Esophagus (tissue), 2 donors: ENCODE measurements around the gene BCAS3. TPM values are rescaled to one million over a fixed set of nuclear protein-coding genes. Genes with fewer than 3 reads are reported as not detected.

ENCODE experiments used
- H3K27ac ChIP-seq, 2 donors: one replicate each; pipeline ENCODE4 v1.5.1; 2013; ENCODE audit warnings: low read depth in 2 of 2, mild to moderate bottlenecking in 2 of 2, inconsistent platforms in 1 of 2, low read length in 1 of 2, moderate library complexity in 1 of 2
- H3K27me3 ChIP-seq, 2 donors: one replicate each; pipeline ENCODE4 v1.6.1; 2013; ENCODE audit warnings: low read length in 2 of 2, control low read depth in 1 of 2, mild to moderate bottlenecking in 1 of 2; ENCODE audit not compliant: insufficient read depth in 2 of 2, control insufficient read depth in 1 of 2
- H3K36me3 ChIP-seq, 2 donors: one replicate each; pipeline ENCODE4 v1.6.1; 2013; ENCODE audit warnings: low read length in 1 of 2; ENCODE audit not compliant: control insufficient read depth in 2 of 2, insufficient read depth in 2 of 2
- H3K4me1 ChIP-seq, 2 donors: one replicate each; pipeline ENCODE4 v1.6.1; 2013; ENCODE audit warnings: low read length in 1 of 2; ENCODE audit not compliant: control insufficient read depth in 2 of 2, insufficient read depth in 2 of 2
- H3K4me3 ChIP-seq, 2 donors: one replicate each; pipeline ENCODE4 v1.5.1; 2013; ENCODE audit warnings: low read length in 2 of 2, mild to moderate bottlenecking in 2 of 2, low read depth in 1 of 2, moderate library complexity in 1 of 2
- H3K9me3 ChIP-seq, 2 donors: one replicate each; pipeline ENCODE4 v1.6.1; 2013; ENCODE audit warnings: mild to moderate bottlenecking in 2 of 2, low read depth in 1 of 2, low read length in 1 of 2, moderate library complexity in 1 of 2; ENCODE audit not compliant: control insufficient read depth in 2 of 2, insufficient read depth in 1 of 2
- WGBS, 2 donors: extraction: QIAGEN DNeasy Blood & Tissue Kit; methylation state at CpG; one replicate each; pipeline ENCODE4 v1.1.7; 2013; 5-methylcytosine and 5-hydroxymethylcytosine counted together
- polyA plus RNA-seq, 2 donors: library from polyadenylated mRNA; stranded (reverse); fragments of 200-250 nt; gene quantifications; one replicate each; pipeline ENCODE4 v1.2.3, GENCODE V29; 2013
- donor health status: healthy with polysubstance abuse.
- donor health status: Bipolar disorder and iron deficiency.

Gene BCAS3
- polyA plus RNA-seq, 2 donors: 4.7 to 6.6 TPM

DNA sequence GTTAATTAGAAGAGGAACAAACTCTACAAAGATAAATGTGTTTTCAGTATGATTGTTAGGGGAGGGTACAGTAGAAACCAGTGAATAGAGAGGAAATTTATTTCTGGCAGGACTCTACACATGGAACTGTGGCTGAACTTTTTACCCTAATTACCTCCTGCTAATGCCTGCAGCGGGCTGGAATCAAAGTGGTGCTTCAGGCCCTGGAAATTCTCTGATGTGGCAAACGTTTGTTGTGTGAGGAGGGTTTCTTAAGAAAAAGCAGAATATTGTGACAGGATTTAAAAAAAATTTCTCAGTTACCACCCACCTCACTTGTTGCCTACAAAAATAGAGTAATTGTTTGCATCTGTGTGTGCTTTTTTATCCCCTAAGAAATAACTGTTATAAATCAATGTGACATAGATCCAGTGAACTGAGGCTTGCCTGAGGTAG is 154.5 kb downstream of the BCAS3 start:
- H3K27ac ChIP-seq: no peak overlapping the region
- no peaks in the 10 kb centered on the region for H3K4me1 ChIP-seq
- H3K4me3 ChIP-seq: no peak overlapping the region
- WGBS, 2 donors: 22 to 40% methylated on average over 2 of the region's 2 CpGs
- H3K9me3 ChIP-seq: no peaks in the 10 kb centered on the region
- H3K36me3 ChIP-seq: no peaks in the 10 kb centered on the region
- H3K27me3 ChIP-seq: no peaks in the 10 kb centered on the region

DNA sequence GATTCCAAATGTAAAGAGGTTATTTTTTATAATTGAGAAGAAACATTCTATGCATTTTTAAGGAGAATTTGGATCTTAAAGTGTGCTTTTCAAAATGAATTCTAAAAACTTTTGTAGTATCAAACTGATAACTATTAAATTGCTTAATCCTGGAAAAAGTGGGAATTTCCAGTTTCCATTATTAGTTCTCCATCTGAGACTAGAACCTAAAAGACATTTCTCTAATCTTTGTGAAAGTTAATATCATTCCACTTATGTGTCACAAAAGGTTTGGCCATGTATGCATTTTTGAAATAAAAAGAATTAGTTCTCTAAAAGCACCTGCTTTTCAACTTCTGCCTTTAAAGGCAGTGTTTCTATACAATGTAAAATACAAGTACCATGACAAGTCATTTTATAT is 155.0 kb downstream of the BCAS3 start:
- no peak overlapping the region for H3K27ac ChIP-seq
- no peaks in the 10 kb centered on the region for H3K9me3 ChIP-seq
- H3K27me3 ChIP-seq: no peaks in the 10 kb centered on the region
- no peaks in the 10 kb centered on the region for H3K36me3 ChIP-seq
- H3K4me1 ChIP-seq: no peaks in the 10 kb centered on the region
- H3K4me3 ChIP-seq: no peak overlapping the region

DNA sequence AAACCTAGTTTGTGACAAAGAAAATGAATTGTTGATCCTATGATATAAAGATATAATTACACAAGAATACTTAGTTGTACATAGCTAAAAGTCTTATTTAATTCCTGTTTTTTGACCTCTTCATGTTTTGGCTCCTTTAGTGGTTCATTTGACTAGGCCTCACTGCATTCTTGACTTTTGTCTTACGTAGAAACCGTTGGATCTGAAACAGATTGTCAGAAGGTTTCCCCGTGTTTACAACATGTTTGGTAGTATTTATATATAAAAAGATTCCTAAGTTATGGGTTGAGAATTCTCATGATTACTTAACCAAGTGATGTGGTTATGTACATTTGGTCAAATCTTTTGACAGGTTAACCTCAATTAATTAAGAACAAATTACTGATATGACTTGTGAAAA is 162.8 kb downstream of the BCAS3 start:
- Histone ChIP-seq H3K4me3 (no peak overlapping the region), H3K36me3 (no peaks in the 10 kb centered on the region), H3K27me3 (no peaks in the 10 kb centered on the region), H3K9me3 (no peaks in the 10 kb centered on the region), H3K4me1 (no peaks in the 10 kb centered on the region), H3K27ac (no peak overlapping the region)
- 79 to 87% methylated on average over 3 of the region's 3 CpGs for WGBS, 2 donors

- H3K27me3 ChIP-seq: no peaks in the 10 kb centered on the region
- 79 to 84% methylated on average over 6 of the region's 6 CpGs for WGBS, 2 donors
- no peaks in the 10 kb centered on the region for H3K36me3 ChIP-seq
- H3K9me3 ChIP-seq: no peaks in the 10 kb centered on the region
- no peak overlapping the region for H3K27ac ChIP-seq
- no peak overlapping the region for H3K4me3 ChIP-seq
- no peaks in the 10 kb centered on the region for H3K4me1 ChIP-seq
These were observed 167.4 kb downstream of the BCAS3 start for GRCh38 chr17:60845012-60845411.

DNA sequence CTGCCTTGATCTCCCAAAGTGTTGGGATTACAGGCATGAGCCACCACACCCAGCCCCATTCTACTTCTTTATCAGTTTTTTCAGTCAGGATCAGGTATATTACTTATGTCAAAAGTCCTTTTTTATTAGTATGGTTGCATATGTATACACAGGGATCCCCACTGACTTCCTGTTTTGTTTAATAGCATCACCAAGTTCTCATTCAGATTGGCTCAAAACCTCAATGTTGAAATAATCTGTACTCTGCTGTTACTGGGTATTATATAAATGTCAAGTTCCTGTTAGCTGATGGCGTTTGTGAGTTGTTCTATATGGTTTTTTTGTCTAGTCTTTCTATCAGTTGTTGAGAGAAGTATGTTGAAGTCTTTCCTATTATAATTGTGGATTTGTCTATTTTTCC is 168.5 kb downstream of the BCAS3 start:
- Histone ChIP-seq H3K36me3 (no peaks in the 10 kb centered on the region), H3K4me3 (no peak overlapping the region), H3K9me3 (no peaks in the 10 kb centered on the region), H3K4me1 (no peaks in the 10 kb centered on the region), H3K27me3 (no peaks in the 10 kb centered on the region), H3K27ac (no peak overlapping the region)
- WGBS, 2 donors: 83 to 97% methylated on average over 1 of the region's 1 CpG

GRCh38 chr17:60851181-60851580 is 173.5 kb downstream of the BCAS3 start:
- no peaks in the 10 kb centered on the region for H3K4me1 ChIP-seq
- no peaks in the 10 kb centered on the region for H3K36me3 ChIP-seq
- no peak overlapping the region for H3K27ac ChIP-seq
- no peaks in the 10 kb centered on the region for H3K9me3 ChIP-seq
- 60 to 72% methylated on average over 17 of the region's 17 CpGs for WGBS, 2 donors
- H3K27me3 ChIP-seq: no peaks in the 10 kb centered on the region
- no peak overlapping the region for H3K4me3 ChIP-seq

GRCh38 chr17:60857556-60858080 is 180.0 kb downstream of the BCAS3 start:
- no peaks in the 10 kb centered on the region for H3K9me3 ChIP-seq
- no peaks in the 10 kb centered on the region for H3K4me1 ChIP-seq
- H3K4me3 ChIP-seq: no peak overlapping the region
- WGBS, 2 donors: 77 to 86% methylated on average over 6 of the region's 6 CpGs
- H3K36me3 ChIP-seq: no peaks in the 10 kb centered on the region
- H3K27me3 ChIP-seq: no peaks in the 10 kb centered on the region
- no peak overlapping the region for H3K27ac ChIP-seq

DNA sequence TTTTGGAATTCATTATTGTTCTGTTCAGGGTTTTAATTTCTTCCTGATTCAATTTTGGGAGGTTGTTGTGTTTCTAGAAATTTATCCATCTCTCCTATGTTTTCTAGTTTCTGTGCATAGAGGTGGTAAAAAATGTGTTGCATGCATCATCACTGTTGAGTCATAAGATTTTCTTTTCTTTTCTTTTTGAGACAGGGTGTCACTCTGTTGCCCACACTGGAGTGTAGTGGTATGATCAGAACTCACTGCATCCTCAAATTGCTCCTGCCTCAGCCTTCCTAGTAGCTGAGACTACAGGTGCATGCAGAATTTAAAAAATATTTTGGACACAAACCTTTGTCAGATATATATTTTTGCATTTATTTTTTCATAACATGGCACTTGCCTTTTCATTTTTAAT is 184.8 kb downstream of the BCAS3 start:
- Histone ChIP-seq H3K27ac (no peak overlapping the region), H3K4me3 (no peak overlapping the region), H3K36me3 (no peaks in the 10 kb centered on the region), H3K27me3 (no peaks in the 10 kb centered on the region), H3K9me3 (no peaks in the 10 kb centered on the region), H3K4me1 (no peaks in the 10 kb centered on the region)

DNA sequence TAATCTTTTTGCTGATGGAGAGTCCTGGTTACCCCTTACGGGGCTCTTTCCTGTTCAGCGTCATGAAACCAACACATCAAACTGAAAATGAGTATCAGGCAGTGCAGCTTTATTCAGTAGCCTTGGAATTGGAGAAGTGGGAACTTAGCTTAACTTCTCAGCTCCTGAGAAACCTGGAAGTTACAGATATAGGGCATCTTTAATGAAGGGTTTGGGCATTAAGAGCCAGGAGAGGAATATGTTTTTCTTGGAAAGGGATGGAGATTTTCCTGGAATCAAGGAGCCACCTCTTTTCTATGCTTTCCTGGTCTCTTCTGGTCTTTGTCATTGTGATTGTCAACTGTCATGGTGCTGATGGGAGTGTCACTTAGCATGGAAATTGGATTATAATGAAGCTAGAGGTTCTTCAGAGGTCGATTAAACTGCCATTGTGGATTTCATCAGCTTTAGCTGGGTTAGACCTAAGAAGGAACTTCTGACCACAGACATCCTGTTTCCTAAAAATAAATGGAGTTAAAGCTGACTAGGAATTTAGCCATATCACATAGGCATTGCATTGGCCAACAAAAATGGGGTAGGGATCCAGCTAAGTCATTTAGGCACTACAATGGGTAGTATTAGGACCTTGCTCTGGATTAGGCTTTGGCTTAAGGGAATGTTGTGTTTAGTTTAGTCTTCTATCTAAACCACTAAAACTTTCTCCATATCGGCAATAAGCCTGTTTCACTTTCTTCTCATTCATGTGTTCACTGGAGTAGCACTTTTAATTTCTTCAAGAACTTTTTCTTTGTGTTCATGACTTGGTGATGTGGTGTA is 186.4 kb downstream of the BCAS3 start:
- Histone ChIP-seq H3K9me3 (no peaks in the 10 kb centered on the region), H3K4me3 (no peak overlapping the region), H3K36me3 (no peaks in the 10 kb centered on the region), H3K27ac (no peak overlapping the region), H3K4me1 (no peaks in the 10 kb centered on the region), H3K27me3 (no peaks in the 10 kb centered on the region)
- 67 to 75% methylated on average over 4 of the region's 4 CpGs for WGBS, 2 donors

- Histone ChIP-seq H3K9me3 (no peaks in the 10 kb centered on the region), H3K27ac (no peak overlapping the region), H3K4me1 (no peaks in the 10 kb centered on the region), H3K4me3 (no peak overlapping the region), H3K36me3 (no peaks in the 10 kb centered on the region), H3K27me3 (no peaks in the 10 kb centered on the region)
- 67 to 80% methylated on average over 2 of the region's 2 CpGs for WGBS, 2 donors
These were observed 187.0 kb downstream of the BCAS3 start for GRCh38 chr17:60864708-60865005.
